HG02588 (cell line): Measurements from ENCODE around the gene MCOLN2.
"Not testable (repeated sequence)": the region's sequence is repeated elsewhere in the genome, so short reads cannot be mapped to it uniquely, and the experiment has no call there.

ENCODE experiments used
- ATAC-seq: cut with Tn5 transposase; IDR thresholded peaks from one replicate; pipeline ENCODE4 v1.9.1; 2021; ENCODE audit warnings: mild to moderate bottlenecking, moderate library complexity; ENCODE audit not compliant: unreplicated experiment

Gene MCOLN2

GRCh38 chr1:84944767-84945486, 52.0 kb downstream of the MCOLN2 start:
- ATAC-seq, result peak; percentile 92

GRCh38 chr1:84941843-84942242, 55.1 kb downstream of the MCOLN2 start:
- no peak for ATAC-seq

GRCh38 chr1:84940481-84940880, 56.4 kb downstream of the MCOLN2 start:
- no peak for ATAC-seq

GRCh38 chr1:84939761-84940160, 57.2 kb downstream of the MCOLN2 start:
- no peak for ATAC-seq

DNA sequence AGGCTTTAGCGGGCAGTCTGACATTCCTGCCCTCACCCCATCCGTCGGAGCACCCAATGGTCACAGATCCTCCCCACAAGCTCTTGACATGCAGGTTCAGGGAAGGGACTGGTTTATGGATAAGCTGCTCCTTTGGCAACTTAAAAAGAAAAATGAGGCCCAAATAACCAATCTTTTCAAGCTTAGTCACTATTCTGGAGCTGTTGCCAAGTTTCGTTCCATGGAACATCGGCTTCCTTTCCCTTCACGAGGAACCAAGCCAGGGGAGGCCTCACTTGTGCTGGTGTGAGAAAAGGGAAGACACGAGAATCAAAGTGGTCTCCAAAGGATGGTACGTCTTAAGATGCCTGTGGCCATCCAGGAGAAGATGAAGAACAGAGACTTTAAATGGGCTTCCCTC, 57.8 kb downstream of the MCOLN2 start:
- ATAC-seq, result no peak

- no peak for ATAC-seq
These were observed 60.6 kb downstream of the MCOLN2 start for GRCh38 chr1:84936116-84936810.

- no peak for ATAC-seq
These were observed 63.8 kb downstream of the MCOLN2 start for GRCh38 chr1:84933011-84933611.

DNA sequence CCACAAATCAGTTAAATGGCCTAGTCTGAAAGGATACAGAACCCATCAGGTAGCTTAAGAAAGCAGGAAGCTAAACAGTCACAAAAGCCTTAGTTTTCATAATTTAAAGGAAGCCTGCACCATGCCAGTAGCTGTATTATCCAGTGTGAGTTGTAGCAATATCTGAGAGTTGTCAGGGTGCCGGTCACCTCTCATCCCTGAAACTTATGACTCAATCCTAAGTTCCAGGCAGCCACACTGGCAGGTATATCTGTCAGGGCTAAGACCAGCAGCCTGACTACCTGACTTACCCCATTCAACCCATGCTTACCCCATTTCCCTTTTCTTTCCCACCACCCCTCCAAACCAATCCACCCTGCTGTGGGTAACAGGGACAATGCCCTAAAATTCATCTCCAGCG, 66.1 kb downstream of the MCOLN2 start:
- ATAC-seq, result no peak

- ATAC-seq, result no peak
These were observed 66.6 kb downstream of the MCOLN2 start for GRCh38 chr1:84930329-84930728.

DNA sequence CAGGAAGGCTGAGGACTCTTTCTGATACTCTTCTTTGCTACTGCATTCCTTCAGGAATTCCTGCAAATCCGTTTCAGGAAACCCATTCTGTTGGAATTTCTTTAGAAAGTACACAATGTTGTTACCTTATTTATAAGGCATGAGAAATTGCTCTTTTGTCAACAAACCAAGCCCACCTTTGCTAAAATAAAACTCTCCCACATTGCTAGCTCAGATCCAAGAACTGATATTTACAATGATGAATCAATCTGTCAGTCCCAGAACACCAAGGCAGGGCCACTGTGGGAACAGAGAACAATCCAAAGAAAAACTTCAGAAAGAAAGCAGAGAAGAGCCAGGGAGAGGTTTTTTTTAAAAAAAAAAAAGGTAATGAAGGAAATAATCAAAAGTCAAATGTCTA, 67.3 kb downstream of the MCOLN2 start:
- no peak for ATAC-seq

- no peak for ATAC-seq
These were observed 67.9 kb downstream of the MCOLN2 start for GRCh38 chr1:84928979-84929378.

DNA sequence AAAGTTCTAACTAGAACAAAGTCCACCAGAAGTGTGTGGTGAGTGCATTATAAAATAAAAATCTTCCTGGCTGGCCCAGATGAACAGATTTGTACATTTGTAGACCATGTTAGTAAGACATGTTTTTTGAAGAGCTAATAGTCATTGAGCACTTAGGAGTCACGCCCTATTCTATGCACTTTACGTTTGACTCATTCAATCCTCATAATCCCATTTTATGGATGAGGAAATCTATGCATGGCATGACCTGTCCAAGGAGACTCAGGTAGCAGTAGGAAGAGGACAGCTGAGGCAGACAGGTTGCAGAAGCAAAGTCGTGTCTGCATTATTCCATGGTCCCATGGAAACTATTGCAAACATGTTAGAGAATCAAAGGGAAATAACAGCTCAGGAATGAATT, 73.6 kb downstream of the MCOLN2 start:
- ATAC-seq, result no peak

- no peak for ATAC-seq
These were observed 76.8 kb downstream of the MCOLN2 start for GRCh38 chr1:84920159-84920558.

DNA sequence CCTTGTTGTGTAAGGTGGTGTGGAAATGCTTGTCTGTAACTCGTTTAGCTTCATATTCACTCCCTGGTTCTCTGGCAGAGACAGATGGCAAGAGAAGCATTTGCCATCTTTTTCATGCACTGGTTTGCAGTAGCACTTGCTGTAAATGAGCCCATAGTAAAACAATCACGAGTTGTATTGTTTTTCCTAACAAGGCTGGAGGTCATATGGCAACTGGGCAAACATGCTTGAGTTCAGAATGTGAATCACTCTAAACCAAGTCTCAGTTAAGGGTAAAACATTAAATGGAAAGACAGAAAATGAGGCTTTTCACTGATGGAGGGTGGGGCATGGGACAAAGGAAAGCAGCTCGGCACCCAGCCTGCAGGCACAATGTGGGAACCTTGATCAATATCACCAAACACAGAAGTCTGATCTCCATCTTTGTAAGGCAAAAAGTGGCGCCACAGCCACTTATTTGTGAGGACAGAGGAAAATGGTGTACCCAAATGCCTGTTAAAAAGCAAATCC, 77.4 kb downstream of the MCOLN2 start:
- no peak for ATAC-seq

DNA sequence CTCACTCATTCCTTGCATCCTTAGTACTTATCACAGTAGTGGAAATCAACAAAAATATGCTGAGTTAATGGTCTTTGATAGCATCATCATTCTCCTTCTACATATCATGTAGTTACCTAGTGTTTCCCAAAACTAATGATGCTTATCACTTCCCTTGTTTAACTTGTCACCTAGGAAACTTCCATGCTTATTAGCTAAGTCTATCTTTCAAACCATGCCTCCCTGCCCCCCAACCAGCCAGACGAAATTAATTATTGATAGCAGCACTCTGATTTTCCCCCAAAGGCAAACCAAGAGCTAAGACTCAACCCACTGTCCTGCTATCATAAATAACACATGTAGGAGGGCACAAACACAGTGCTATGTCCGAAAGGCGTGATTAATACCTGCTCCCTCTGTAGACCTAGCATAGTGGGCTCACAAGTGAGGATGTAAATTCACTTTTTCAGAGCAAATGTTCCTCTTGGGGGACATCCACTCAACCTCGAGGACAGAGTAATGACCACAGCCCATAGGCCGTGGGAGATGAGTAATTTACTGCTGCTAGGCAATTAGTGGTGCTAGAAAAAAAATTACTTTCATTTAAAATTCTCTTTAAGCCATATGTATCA, 78.1 kb downstream of the MCOLN2 start:
- ATAC-seq, result no peak

- ATAC-seq, result no peak
These were observed 80.0 kb downstream of the MCOLN2 start for GRCh38 chr1:84916897-84917296.

- ATAC-seq, result no peak
These were observed 83.4 kb downstream of the MCOLN2 start for GRCh38 chr1:84913555-84913892.

DNA sequence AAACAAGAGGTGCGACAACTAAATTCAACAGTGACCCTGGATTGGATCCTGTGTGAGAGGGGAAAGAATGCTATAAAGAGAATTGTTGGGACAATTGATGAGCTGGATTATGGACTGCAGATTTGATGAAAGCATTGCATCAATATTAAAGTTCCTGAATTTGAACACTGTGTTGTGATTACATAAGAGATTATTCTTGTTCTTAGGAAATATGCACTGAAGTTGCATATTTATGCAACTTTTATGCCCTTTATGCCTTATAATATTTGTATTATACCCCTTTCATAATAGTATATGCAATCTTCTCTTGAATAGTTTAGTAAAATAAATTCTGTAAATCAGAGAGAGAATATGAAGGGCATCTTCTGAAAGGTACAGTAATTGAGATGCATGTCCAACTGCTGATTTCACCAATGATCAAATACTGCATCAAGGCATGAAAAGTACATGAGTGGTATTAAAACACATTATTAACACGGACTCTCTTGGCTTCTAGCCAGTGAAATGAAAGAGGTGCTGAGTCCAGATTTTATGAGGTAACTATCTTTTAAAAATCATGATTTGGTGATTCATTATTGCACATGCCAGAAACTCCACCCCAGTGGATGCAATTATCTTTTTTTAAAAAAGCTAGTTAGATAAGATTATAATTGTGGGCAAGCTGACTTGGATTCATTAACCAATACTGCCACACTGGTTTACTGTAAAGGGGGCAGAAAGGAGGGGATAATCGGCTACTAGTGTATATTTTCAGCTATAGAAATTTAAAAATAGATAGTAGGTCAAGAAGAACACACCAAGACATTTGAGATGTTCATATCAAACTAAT, 84.0 kb downstream of the MCOLN2 start:
- no peak for ATAC-seq

DNA sequence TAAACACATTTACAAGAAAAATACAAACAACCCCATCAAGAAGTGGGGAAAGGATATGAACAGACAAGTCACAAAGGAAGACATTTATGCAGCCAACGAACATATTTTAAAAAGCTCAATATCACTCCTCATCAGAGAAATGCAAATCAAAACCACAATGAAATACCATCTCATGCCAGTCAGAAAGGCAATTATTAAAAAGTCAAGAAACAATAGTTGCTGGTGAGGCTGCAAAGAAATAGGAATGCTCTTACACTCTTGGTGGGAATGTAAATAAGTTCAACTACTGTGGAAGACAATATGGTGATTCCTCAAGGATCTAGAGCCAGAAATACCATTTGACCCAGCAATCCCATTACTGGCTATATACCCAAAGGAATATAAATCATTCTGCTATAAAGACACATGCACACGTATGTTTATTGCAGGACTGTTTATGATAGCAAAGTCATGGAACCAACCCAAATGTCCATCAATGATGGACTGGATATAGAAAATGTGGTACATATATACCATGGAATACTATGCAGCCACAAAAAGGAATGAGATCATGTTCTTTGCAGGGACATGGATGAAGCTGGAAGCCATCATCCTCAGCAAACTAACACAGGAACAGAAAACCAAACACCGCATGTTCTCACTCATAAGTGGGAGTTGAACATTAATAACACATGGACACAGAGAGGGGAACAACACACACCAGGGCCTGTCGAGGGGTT, 88.0 kb downstream of the MCOLN2 start:
- not testable (repeated sequence) for ATAC-seq
